ENCODE measurements around the gene ATM. TPM values are rescaled to one million over a fixed set of nuclear protein-coding genes. Genes with fewer than 3 reads are reported as not detected.

Gene ATM
- total RNA-seq, 1 donor from 2014 or later, result 91.3 TPM

- intact Hi-C loops (cut with DNase I), result no loop called here
- no peaks in the 10 kb centered on the region for H3K27me3 ChIP-seq (ENCODE audit: low read depth)
- peak overlapping the region; percentile 80 for H3K4me3 ChIP-seq
- peak overlapping the region; percentile 71 for H3K27ac ChIP-seq
- DNase-seq (no peak), ATAC-seq (no peak)
- peaks cover 36% of the 10 kb centered on the region for H3K4me1 ChIP-seq
- H3K36me3 ChIP-seq, result peaks cover 37% of the 10 kb centered on the region
- H3K9me3 ChIP-seq, result no peaks in the 10 kb centered on the region
- TF ChIP-seq, protein P1, sequence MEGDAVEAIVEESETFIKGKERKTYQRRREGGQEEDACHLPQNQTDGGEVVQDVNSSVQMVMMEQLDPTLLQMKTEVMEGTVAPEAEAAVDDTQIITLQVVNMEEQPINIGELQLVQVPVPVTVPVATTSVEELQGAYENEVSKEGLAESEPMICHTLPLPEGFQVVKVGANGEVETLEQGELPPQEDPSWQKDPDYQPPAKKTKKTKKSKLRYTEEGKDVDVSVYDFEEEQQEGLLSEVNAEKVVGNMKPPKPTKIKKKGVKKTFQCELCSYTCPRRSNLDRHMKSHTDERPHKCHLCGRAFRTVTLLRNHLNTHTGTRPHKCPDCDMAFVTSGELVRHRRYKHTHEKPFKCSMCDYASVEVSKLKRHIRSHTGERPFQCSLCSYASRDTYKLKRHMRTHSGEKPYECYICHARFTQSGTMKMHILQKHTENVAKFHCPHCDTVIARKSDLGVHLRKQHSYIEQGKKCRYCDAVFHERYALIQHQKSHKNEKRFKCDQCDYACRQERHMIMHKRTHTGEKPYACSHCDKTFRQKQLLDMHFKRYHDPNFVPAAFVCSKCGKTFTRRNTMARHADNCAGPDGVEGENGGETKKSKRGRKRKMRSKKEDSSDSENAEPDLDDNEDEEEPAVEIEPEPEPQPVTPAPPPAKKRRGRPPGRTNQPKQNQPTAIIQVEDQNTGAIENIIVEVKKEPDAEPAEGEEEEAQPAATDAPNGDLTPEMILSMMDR (IDR thresholded peaks at IDR 0.05), result no peak
Observed at GRCh38 chr11:108226036-108226435, 3.2 kb downstream of the ATM start.

GRCh38 chr11:108228251-108228650 lies 5.4 kb downstream of the ATM start:
- Histone ChIP-seq H3K27me3 (ENCODE audit: low read depth) (no peaks in the 10 kb centered on the region), H3K36me3 (peaks cover 59% of the 10 kb centered on the region), H3K27ac (no peak overlapping the region), H3K4me1 (peaks cover 31% of the 10 kb centered on the region), H3K9me3 (no peaks in the 10 kb centered on the region), H3K4me3 (no peak overlapping the region)
- ATAC-seq (no peak), DNase-seq (no peak)
- TF ChIP-seq, protein P1 (IDR thresholded peaks at IDR 0.05), result no peak
- intact Hi-C loops (cut with DNase I), result no loop called here

GRCh38 chr11:108233277-108233945 lies 10.5 kb downstream of the ATM start:
- TF ChIP-seq, protein P1 (IDR thresholded peaks at IDR 0.05), result no peak
- H3K27me3 ChIP-seq (ENCODE audit: low read depth), result no peaks in the 10 kb centered on the region

DNA sequence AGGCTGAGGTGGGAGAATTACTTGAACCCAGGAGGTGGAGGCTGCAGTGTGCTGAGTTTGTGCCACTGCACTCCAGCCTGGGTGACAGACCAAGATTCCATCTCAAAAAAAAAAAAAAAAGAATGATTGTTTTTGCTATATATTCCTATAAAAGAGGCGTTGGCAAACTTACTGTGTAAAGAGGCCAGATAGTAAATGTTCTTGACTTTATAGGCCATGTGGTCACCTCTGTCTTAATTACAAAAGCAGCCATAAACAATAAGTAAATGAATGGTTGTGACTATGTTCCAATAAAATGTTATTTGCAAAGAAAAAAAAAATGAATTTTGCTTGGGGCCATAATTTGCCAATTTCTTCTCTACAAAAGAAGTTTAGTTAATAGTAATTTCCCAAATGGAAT lies 12.3 kb downstream of the ATM start:
- DNase-seq (no peak), ATAC-seq (no peak)
- H3K27me3 ChIP-seq (ENCODE audit: low read depth), result no peaks in the 10 kb centered on the region
- no peak overlapping the region for H3K27ac ChIP-seq
- intact Hi-C loops (cut with DNase I), result no loop called here
- no peak overlapping the region for H3K4me3 ChIP-seq
- TF ChIP-seq, protein P1 (IDR thresholded peaks at IDR 0.05), result no peak
- peaks cover 71% of the 10 kb centered on the region for H3K36me3 ChIP-seq
- no peaks in the 10 kb centered on the region for H3K9me3 ChIP-seq
- peaks cover 16% of the 10 kb centered on the region for H3K4me1 ChIP-seq

More at GRCh38 chr11:108233277-108233945, 10.5 kb downstream of the ATM start:
- ATAC-seq (no peak), DNase-seq (no peak)
- intact Hi-C loops (cut with DNase I), result no loop called here
- Histone ChIP-seq H3K27ac (no peak overlapping the region), H3K4me3 (no peak overlapping the region), H3K9me3 (no peaks in the 10 kb centered on the region), H3K4me1 (peaks cover 16% of the 10 kb centered on the region), H3K36me3 (peaks cover 76% of the 10 kb centered on the region)

DNA sequence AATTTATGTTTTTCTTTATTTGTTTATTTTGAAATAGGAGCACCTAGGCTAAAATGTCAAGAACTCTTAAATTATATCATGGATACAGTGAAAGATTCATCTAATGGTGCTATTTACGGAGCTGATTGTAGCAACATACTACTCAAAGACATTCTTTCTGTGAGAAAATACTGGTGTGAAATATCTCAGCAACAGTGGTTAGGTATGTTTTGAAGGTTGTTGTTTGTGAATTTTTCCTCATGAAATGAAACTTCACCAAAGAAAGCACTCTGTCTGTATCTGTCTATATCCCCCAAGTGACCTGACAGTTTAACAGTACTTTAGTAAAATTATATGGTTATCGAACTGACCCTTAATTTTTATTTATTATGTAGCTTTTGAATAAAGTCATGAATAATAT lies 12.8 kb downstream of the ATM start:
- TF ChIP-seq, protein P1 (IDR thresholded peaks at IDR 0.05), result no peak
- Histone ChIP-seq H3K9me3 (no peaks in the 10 kb centered on the region), H3K36me3 (peaks cover 71% of the 10 kb centered on the region), H3K27me3 (ENCODE audit: low read depth) (no peaks in the 10 kb centered on the region), H3K4me3 (no peak overlapping the region), H3K4me1 (peaks cover 16% of the 10 kb centered on the region), H3K27ac (peak overlapping the region; percentile 48)
- DNase-seq (no peak), ATAC-seq (no peak)
- intact Hi-C loops (cut with DNase I), result no loop called here
